ENCODE results near the gene SKA1. TPM values are rescaled to one million over a fixed set of nuclear protein-coding genes. Genes with fewer than 3 reads are reported as not detected.
A peak's percentile ranks its signal among the peaks of the same experiment; 100 is the strongest.

SKA1 gene
- total and polyA plus RNA-seq, 9 of the 15 experiments (the other 6 are each of a cell fraction or from before 2014, with no cell fraction given) = 27.8 to 67.2 (median 41.9) TPM

GRCh38 chr18:50401888-50402287 lies 27.0 kb downstream of the SKA1 start (continued):
- no peak for TF ChIP-seq KAT2B (IDR thresholded peaks at IDR 0.05; ENCODE audit: low read depth, low read length)
- TF ChIP-seq MGA (IDR thresholded peaks at IDR 0.05) = peak; percentile 50; the same call in 1 of the 2 replicates
- no peak for TF ChIP-seq HLTF (IDR thresholded peaks at IDR 0.05)
- no peak for TF ChIP-seq TAF7 (tag; IDR thresholded peaks at IDR 0.05)
- TF ChIP-seq POU5F1 (IDR thresholded peaks at IDR 0.05; ENCODE audit: borderline replicate concordance, low read depth, low read length, partially characterized antibody) = no peak
- no peak for TF ChIP-seq KAT8 (IDR thresholded peaks at IDR 0.05; ENCODE audit: low read depth)
- no peak for TF ChIP-seq POLR3G (IDR thresholded peaks at IDR 0.05; ENCODE audit: extremely low read depth, insufficient read length, insufficient replicate concordance)
- no peak for TF ChIP-seq EGR1 (conservative IDR thresholded peaks at IDR 0.05)
- TF ChIP-seq RBM17 (IDR thresholded peaks at IDR 0.05; ENCODE audit: borderline replicate concordance, low read depth, low read length) = no peak
- no peak for TF ChIP-seq ZNF133 (CRISPR knock-in tag; IDR thresholded peaks at IDR 0.05)
- TF ChIP-seq ID3 (CRISPR knock-in tag; IDR thresholded peaks at IDR 0.05) = no peak
- TF ChIP-seq ID3 (tag; IDR thresholded peaks at IDR 0.05) = no peak
- peak; percentile 36 for TF ChIP-seq HMGN3 (IDR thresholded peaks at IDR 0.05; ENCODE audit: borderline replicate concordance, extremely low read depth, insufficient read length, low read depth, low read length)
- TF ChIP-seq ELF1 (tag; IDR thresholded peaks at IDR 0.05) = no peak
- TF ChIP-seq POLR2G (IDR thresholded peaks at IDR 0.05; ENCODE audit: low read depth, low read length) = no peak
- no peak for TF ChIP-seq ZNF561 (CRISPR knock-in tag; conservative IDR thresholded peaks at IDR 0.05)
- no peak for TF ChIP-seq ZNF224 (CRISPR knock-in tag; IDR thresholded peaks at IDR 0.05)
- no peak for TF ChIP-seq ZNF232 (CRISPR knock-in tag; IDR thresholded peaks at IDR 0.05)
- TF ChIP-seq BDP1 (IDR thresholded peaks at IDR 0.05; ENCODE audit: insufficient read depth, insufficient read length) = no peak
